Suprapubic skin (tissue), 3 donors: ENCODE data around the gene ZNF512B.

Experiments used
- CTCF ChIP-seq, 2 donors: fragments of 200-600 bp in 1 of 2; fragments of 450-650 bp in 1 of 2; sonication (generic) in 1 of 2; IDR thresholded peaks; one replicate each; pipeline ENCODE4 v1.5.1; 2016 to 2019; ENCODE audit warnings: antibody characterized with exemption in 2 of 2, mild to moderate bottlenecking in 1 of 2, moderate library complexity in 1 of 2
- POLR2AphosphoS5 ChIP-seq, 3 donors: sonication (generic); formaldehyde crosslinking; IDR thresholded peaks; one replicate each; pipeline ENCODE4 v1.6.1; 2017; ENCODE audit warnings: antibody characterized with exemption in 3 of 3

GRCh38 chr20:63964412-63964811 lies 5.3 kb downstream of the ZNF512B start:
- TF ChIP-seq CTCF (IDR thresholded peaks at IDR 0.05) (no peak), POLR2AphosphoS5 (IDR thresholded peaks at IDR 0.05) (no peak)
